ENCODE data around the gene ZDHHC14. TPM values are rescaled to one million over a fixed set of nuclear protein-coding genes. Genes with fewer than 3 reads are reported as not detected.

The ZDHHC14 gene
- total and polyA plus RNA-seq, 2 of the 8 experiments (the other 6 are each of a cell fraction or from before 2014, with no cell fraction given) = 2.9 to 5.3 TPM

DNA sequence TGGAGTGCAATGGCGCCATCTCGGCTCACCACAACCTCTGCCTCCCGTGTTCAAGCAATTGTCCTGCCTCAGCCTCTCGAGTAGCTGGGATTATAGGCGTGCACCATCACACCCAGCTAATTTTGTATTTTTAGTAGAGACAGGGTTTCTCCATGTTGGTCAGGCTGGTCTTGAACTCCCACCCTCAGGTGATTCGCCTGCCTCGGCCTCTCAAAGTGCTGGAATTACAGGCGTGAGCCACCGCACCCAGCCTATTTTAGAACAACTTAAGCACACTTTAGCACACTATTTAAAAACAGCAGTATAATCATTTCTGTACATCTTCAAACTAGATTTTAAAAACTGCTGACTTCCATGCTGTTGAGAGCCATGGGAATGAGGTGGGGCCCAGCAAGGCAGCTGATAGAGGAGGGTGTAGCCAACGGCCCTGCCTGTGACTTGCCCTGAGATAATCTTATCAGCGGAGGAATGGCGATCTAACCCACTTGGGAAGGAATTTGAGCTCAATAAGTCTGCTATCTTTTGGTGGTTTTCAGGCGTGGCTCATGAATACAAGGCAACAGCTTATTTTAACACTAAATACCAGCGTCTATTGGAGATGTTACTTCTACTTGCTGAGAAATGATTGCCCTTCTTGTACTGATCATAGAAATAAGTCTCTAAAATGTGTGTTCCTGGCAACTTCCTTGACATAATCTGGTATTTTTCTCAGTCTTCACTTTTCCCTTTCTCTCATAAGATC, 12.1 kb downstream of the ZDHHC14 start (continued):
- TF ChIP-seq KDM4A (IDR thresholded peaks at IDR 0.05; ENCODE audit: low read depth, low read length, severe bottlenecking) = no peak
- no peak for TF ChIP-seq KDM5A (IDR thresholded peaks at IDR 0.05; ENCODE audit: low read length)
- TF ChIP-seq SIRT6 (IDR thresholded peaks at IDR 0.05; ENCODE audit: low read length) = no peak
